ENCODE measurements around the gene SLC35G4.

The SLC35G4 gene

GRCh38 chr18:11653521-11653920, 44.1 kb downstream of the SLC35G4 start:
- in situ Hi-C loops (cut with MboI; ENCODE audit: low sequenced_read_pairs), result no loop called here
- Histone ChIP-seq H3K27me3 (ENCODE audit: low read depth) (peaks cover 21% of the 10 kb centered on the region), H3K4me1 (no peaks in the 10 kb centered on the region), H3K4me3 (no peak overlapping the region), H3K36me3 (replicated peaks) (no peaks in the 10 kb centered on the region), H3K9me3 (no peaks in the 10 kb centered on the region)
- DNase-seq (ENCODE audit: low spot score in 2 of 2), result no peak

GRCh38 chr18:11654736-11655605, 45.6 kb downstream of the SLC35G4 start:
- in situ Hi-C loops (cut with MboI; ENCODE audit: low sequenced_read_pairs), result no loop called here
- Histone ChIP-seq H3K4me3 (no peak overlapping the region), H3K9me3 (no peaks in the 10 kb centered on the region), H3K36me3 (replicated peaks) (no peaks in the 10 kb centered on the region), H3K4me1 (no peaks in the 10 kb centered on the region), H3K27me3 (ENCODE audit: low read depth) (peaks cover 21% of the 10 kb centered on the region)
- peak; percentile 7 to 82 for DNase-seq (ENCODE audit: low spot score in 2 of 2)

DNA sequence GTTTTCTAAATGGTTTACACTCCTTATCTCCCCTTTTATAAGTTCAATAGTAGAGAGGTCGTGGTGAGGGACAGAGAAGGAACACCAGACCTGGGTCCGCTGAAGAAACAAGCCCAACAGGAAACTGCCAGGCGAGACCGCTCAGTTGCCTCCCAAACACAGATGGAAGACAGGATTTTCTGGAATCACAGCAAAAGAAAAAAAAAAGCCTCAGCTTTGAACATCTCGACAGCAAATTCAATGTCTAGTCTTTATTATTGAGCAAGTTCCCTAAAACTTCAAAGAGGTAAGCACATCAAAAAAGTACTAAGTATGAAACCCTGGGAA, 46.2 kb downstream of the SLC35G4 start:
- Histone ChIP-seq H3K4me1 (no peaks in the 10 kb centered on the region), H3K9me3 (no peaks in the 10 kb centered on the region), H3K4me3 (no peak overlapping the region), H3K27me3 (ENCODE audit: low read depth) (peaks cover 21% of the 10 kb centered on the region), H3K36me3 (replicated peaks) (no peaks in the 10 kb centered on the region)
- no peak for DNase-seq (ENCODE audit: low spot score in 2 of 2)
- in situ Hi-C loops (cut with MboI; ENCODE audit: low sequenced_read_pairs), result no loop called here

- Histone ChIP-seq H3K27me3 (ENCODE audit: low read depth) (peaks cover 21% of the 10 kb centered on the region), H3K4me1 (no peaks in the 10 kb centered on the region), H3K9me3 (no peaks in the 10 kb centered on the region), H3K36me3 (replicated peaks) (no peaks in the 10 kb centered on the region), H3K4me3 (no peak overlapping the region)
- DNase-seq (ENCODE audit: low spot score in 2 of 2), result no peak
- in situ Hi-C loops (cut with MboI; ENCODE audit: low sequenced_read_pairs), result no loop called here
Observed at GRCh38 chr18:11657152-11657551, 47.8 kb downstream of the SLC35G4 start.

GRCh38 chr18:11657554-11657953, 48.2 kb downstream of the SLC35G4 start:
- in situ Hi-C loops (cut with MboI; ENCODE audit: low sequenced_read_pairs), result no loop called here
- no peaks in the 10 kb centered on the region for H3K9me3 ChIP-seq
- H3K36me3 ChIP-seq (replicated peaks), result no peaks in the 10 kb centered on the region
- peaks cover 21% of the 10 kb centered on the region for H3K27me3 ChIP-seq (ENCODE audit: low read depth)
- no peak overlapping the region for H3K4me3 ChIP-seq
- no peak for DNase-seq (ENCODE audit: low spot score in 2 of 2)
- no peaks in the 10 kb centered on the region for H3K4me1 ChIP-seq

DNA sequence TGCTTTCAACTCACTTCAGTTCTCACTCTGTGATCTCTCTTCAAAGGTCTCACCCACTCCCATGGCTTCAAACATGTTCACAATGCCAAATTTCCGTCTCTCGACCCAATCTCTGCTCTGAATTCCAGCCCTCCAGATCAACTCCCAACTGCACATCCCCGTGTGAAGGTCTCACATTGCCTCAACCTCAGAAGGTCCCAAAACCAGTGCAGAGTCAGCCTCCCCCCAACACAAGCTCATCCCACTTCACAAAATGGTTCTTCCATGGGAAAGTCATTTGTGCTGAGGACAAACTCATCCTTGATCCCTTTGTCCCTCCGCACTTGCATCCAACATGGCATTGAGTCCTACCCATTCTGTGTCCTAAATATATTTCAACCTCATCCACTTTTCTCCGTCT, 48.6 kb downstream of the SLC35G4 start:
- H3K4me1 ChIP-seq, result no peaks in the 10 kb centered on the region
- DNase-seq (ENCODE audit: low spot score in 2 of 2), result no peak
- H3K9me3 ChIP-seq, result no peaks in the 10 kb centered on the region
- H3K4me3 ChIP-seq, result no peak overlapping the region
- no peaks in the 10 kb centered on the region for H3K36me3 ChIP-seq (replicated peaks)
- peaks cover 21% of the 10 kb centered on the region for H3K27me3 ChIP-seq (ENCODE audit: low read depth)
- in situ Hi-C loops (cut with MboI; ENCODE audit: low sequenced_read_pairs), result no loop called here

DNA sequence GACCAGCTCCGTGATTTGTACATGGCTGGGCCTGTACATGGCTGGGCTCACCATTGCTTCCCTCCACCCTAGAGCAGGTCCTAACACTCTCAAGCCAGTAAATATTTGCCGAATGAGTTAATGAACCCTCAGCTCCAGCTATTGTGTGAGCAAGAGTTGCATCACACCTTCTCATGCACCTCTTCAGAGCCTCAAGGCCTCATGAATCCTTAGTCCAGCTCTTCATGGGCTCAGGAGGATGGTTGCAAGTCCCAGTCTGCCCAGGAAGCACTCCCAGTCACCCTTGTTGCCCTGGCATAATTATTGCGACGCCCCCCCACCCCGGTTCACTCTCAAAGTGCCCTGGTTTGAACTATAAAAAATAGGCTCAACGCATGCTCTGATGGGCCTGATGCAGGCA, 49.6 kb downstream of the SLC35G4 start:
- no peak for DNase-seq (ENCODE audit: low spot score in 2 of 2)
- peaks cover 15% of the 10 kb centered on the region for H3K27me3 ChIP-seq (ENCODE audit: low read depth)
- in situ Hi-C loops (cut with MboI; ENCODE audit: low sequenced_read_pairs), result no loop called here
- no peaks in the 10 kb centered on the region for H3K9me3 ChIP-seq
- H3K4me1 ChIP-seq, result no peaks in the 10 kb centered on the region
- no peaks in the 10 kb centered on the region for H3K36me3 ChIP-seq (replicated peaks)
- no peak overlapping the region for H3K4me3 ChIP-seq

Measured in HAP-1 (cell line).